Activated CD4-positive, CD25-positive, alpha-beta regulatory T cell treated with anti-CD3 and anti-CD28 coated beads, Interleukin-2, amount 50 U/mL, for 16 hours (primary cell): ENCODE results near the gene ADARB2.
"Not testable (repeated sequence)": the region's sequence is repeated elsewhere in the genome, so short reads cannot be mapped to it uniquely, and the experiment has no call there.

Source experiments
- DNase-seq: peaks from one replicate; pipeline ENCODE4 v3.0.0-alpha.2; 2020; ENCODE audit warnings: low read depth, low spot score

ADARB2 gene

GRCh38 chr10:1737222-1738061, at the start of gene ADARB2:
Gene ADARB2 (minus strand): TSS chr10:1737525.
- no peak for DNase-seq

DNA sequence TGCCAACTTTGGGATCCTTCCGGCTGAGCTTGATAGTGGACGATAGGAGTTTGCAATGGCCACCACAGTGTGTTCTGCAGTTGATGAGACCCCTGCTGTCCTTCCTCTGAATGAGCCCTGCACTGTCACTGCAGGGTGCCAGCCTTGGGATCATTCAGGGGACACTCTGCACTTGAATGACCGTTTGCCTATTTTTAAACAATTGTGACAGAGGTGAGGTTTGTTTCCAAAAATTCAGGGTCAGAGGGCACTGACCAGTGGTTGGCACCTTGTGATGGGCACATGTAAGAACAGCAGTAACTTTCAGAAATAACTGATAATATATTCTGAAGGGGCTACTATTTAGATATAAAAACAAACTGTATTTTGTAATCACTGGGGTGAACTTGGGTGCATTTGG, 48.5 kb upstream of the ADARB2 start:
- DNase-seq = no peak

DNA sequence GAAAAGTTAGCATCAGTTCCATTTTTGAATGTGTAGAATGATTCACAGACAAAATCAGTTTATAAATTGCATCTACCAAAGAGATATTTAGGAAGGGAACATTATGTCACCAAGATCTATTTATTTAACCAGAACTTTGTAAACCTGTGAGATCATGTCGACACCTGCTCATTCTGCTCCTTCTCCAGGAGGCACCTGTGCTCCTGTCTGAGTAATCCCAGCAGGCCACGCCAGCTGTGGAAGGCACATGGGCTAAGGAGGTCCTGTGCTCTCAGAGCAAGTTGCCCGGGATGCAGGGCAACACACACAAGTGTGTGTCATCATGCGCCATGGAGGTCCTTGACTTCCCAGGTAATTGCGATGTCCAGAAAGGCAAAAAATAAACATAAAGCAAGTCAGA, 45.5 kb upstream of the ADARB2 start:
- DNase-seq = no peak

- no peak for DNase-seq
These were observed 42.5 kb upstream of the ADARB2 start for GRCh38 chr10:1779796-1780195.

DNA sequence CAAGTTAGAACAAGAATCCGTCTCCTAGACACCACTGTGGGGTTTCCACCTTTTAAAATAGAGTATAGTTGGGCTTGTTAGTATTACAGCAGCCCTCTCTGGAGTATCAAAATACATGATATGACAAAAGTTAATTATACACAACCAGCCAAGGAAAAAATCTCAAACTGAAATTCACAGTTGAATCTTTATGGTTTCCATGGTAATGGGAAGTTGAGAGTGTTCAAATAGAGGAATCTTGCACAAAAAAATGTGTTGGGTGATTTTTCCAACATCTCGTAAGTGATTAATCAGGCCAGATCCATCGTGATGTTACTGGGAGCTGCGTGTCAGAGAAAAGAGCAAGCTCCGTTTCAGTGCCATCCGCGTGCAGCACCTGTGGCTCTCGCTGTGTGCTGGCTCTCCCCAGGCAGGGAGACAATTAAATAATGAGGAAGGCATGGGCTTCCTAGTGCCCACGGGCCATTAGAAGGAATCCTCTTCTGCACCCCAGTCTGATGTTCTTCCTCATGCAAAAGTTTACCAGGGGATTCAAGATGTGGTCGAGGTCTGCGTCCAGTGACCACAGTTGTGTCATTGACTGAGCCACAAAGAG, 41.1 kb upstream of the ADARB2 start:
- no peak for DNase-seq

GRCh38 chr10:1776127-1776662, 38.9 kb upstream of the ADARB2 start:
- no peak for DNase-seq

DNA sequence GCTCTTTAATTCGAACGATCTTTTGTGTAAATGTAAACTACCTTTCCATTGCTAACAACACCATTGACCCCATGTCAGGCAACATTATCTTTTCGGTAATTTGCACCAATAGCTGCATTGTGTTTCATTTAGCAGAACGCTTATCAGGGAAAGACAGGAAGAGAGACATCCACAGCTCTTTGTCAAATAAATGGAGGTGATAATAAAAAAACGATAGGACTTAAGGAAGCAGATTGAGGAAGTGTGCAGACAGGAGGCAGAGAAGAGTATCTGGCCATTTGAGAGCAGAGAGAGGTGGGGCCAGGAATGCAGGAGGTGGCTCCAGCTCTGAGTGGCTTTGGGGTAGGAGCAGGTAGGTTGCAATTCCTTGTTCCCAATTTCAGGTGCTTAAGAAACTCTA, 37.5 kb upstream of the ADARB2 start:
- no peak for DNase-seq

DNA sequence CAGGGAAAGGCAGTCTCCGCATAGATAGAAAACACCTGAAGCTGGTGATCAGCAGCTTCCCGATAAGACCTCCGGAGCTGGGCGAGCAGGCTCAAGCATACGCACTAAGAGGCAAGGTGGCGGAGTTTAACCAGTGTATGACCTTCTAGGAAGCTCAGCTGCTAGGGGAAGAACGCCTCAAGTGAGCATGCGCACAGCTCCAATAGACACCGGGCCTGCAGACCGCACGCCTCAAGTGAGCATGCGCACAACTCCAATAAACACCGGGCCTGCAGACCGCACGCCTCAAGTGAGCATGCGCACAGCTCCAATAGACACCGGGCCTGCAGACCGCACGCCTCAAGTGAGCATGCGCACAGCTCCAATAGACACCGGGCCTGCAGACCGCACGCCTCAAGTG, 35.9 kb upstream of the ADARB2 start:
- DNase-seq = not testable (repeated sequence)

- DNase-seq = no peak
These were observed 28.7 kb upstream of the ADARB2 start for GRCh38 chr10:1766049-1766448.

GRCh38 chr10:1762076-1762475, 24.8 kb upstream of the ADARB2 start:
- no peak for DNase-seq

GRCh38 chr10:1754506-1755153, 17.3 kb upstream of the ADARB2 start:
- DNase-seq = no peak

- DNase-seq = no peak
These were observed 14.8 kb upstream of the ADARB2 start for GRCh38 chr10:1752153-1752552.

- no peak for DNase-seq
These were observed 10.3 kb upstream of the ADARB2 start for GRCh38 chr10:1747590-1748157.

DNA sequence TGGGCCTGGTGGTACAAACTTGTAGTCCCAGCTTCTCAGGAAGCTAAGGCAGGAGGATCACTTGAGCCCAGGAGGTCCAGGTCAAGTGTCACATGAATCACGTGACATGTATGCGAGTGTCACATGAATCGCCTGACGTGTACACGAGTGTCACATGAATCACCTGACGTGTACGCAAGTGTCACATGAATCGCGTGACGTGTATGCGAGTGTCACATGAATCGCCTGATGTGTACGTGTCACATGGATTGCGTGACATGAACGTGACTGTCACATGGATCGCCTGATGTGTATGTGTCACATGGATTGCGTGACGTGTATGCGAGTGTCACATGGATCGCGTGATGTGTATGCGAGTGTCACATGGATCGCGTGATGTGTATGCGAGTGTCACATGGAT, 9.5 kb upstream of the ADARB2 start:
- DNase-seq = no peak

DNA sequence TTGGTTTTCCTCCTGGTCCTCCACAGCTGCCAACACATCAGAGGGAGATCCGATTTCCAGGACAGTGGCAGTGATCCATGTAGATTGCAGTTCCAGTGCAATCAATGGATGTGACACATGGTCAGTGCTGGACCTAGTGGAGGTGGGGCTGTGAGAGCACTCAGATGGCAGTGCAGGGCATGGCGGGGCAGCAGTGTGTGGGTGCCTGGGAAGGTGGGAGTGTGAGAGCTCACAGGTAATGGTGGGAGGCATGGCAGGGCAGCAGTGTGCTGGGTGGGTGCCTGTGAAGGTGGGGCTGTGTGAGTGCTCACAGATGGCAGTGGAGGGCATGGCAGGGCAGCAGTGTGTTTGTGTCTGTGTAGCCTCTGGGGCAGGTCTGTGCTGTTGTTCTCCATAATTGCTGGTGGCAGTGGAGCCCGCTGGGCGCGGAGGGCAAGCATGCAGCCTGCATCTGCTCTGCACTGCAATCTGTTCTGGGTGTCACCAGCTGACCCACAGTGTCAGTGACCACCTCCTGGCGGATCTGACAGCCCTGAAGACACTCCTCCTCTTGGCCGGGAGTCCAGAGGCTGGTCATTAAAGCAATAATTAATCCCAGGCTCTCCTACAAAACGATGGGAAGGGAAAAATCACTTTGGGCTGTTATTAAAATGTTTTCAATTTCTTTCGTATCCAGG, 8.6 kb upstream of the ADARB2 start:
- DNase-seq = no peak

- no peak for DNase-seq
These were observed 7.2 kb upstream of the ADARB2 start for GRCh38 chr10:1744524-1744923.

DNA sequence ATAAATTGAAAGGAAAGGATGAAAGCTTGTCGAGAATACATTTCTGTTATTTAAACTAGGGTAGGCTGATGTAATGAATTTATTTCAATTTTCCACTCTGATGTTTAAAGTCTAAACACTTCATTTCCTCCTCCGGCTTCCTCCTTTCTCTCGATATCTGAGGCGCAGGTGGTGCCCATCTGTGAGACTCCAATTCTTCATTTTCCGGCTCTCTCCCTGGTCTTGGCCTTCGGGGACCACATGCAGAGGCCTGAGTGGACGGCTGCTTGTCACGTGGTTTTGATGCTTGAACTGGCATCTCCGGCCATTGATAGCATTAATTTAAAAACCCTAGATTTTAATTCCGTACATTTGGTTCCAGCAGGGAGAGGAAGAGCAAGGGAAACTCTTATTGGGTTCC, 5.8 kb upstream of the ADARB2 start:
- DNase-seq = no peak

- DNase-seq = no peak
These were observed 4.1 kb upstream of the ADARB2 start for GRCh38 chr10:1741450-1741849.

DNA sequence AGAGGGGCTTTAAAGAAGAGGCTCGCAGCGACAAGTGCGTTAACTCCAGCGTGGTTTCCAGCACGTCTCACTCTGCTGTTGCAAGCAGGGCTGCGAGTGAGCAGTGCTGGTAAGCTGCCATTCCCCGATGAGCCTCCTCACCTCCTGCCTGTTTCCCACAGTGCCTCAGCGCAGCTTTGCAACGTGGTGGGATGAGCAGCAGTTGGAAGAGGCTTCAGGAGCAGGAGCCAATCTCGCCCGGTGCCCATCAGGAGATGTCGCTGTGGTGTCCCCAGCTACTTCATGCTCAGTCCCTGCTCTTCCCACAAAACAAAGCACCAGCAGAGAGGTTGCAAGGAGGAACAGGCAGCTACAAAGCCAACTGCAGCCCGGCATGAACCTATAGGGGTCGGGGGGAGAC, 2.4 kb upstream of the ADARB2 start:
- no peak for DNase-seq

DNA sequence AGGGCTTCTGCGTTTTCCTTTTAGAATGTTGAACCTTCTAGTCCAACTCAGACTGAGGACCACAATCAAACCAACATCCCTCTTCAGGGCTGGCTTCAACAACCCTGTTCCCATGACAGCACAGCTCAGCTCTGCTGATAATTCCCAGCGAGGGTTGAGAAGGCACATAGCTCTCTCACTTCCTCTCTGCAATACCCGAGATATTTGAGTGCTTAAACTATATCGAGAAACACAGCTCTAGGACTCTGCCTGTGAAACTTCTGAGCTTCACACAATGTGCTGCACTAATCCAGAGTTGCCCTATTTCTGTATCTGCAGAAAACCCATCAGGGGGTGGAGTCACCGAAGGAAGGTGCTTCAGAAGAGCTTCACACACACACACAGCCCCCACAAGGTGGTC, 1.6 kb upstream of the ADARB2 start:
- no peak for DNase-seq

- no peak for DNase-seq
These were observed 428 bp downstream of the ADARB2 start for GRCh38 chr10:1736972-1737221.
